HTERT RPE-1 (cell line): ENCODE results near the gene CNTNAP2.
"Not testable (repeated sequence)": the region's sequence is repeated elsewhere in the genome, so short reads cannot be mapped to it uniquely, and the experiment has no call there.

ENCODE experiments used
- in situ Hi-C: fragments of 300-500 bp; cut with MboI; formaldehyde crosslinking; loops from 4 replicates; pipeline ENCODE4 v1.14.3; 2020; ENCODE audit warnings: low sequenced_read_pairs

The CNTNAP2 gene

DNA sequence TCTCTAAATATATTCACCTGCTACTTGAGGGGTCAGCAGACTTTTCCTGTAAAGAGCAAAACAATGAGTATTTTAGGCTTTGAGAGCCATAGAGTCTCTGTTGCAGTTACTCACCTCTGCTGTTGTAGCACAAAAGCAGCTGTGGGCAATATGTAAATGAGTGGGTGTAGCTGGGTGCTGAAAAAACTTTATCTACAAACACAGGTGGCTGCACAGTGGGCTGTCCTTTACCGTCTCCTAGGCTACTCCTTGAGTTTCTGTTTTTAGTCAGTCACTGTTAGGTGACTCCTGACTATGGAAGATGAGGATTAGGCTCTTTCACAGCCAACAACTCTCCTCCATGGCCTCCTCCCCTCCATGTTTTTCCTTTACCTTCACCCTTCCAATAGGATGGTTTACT, 2187.9 kb downstream of the CNTNAP2 start:
- in situ Hi-C loops, result no loop called here

DNA sequence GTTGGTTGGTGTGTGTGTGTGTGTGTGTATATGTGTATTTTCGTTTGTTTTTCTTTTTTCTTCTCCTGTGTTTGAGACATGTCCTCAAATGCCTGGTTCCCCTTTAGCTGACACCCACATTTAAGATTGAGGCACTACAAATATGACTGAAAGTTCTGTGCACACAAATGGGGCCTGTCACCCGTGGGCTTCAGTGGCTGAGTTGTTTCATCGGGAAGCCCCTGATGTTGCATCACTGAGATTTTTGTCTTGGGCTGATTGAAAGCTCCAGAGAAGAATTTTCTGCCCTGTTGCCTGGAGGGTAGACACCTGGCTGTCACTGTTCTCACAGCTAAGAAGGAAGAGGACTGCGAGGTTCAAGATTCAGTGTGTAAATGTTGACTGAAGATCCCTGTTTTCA, 2190.2 kb downstream of the CNTNAP2 start:
- in situ Hi-C loops, result no loop called here

DNA sequence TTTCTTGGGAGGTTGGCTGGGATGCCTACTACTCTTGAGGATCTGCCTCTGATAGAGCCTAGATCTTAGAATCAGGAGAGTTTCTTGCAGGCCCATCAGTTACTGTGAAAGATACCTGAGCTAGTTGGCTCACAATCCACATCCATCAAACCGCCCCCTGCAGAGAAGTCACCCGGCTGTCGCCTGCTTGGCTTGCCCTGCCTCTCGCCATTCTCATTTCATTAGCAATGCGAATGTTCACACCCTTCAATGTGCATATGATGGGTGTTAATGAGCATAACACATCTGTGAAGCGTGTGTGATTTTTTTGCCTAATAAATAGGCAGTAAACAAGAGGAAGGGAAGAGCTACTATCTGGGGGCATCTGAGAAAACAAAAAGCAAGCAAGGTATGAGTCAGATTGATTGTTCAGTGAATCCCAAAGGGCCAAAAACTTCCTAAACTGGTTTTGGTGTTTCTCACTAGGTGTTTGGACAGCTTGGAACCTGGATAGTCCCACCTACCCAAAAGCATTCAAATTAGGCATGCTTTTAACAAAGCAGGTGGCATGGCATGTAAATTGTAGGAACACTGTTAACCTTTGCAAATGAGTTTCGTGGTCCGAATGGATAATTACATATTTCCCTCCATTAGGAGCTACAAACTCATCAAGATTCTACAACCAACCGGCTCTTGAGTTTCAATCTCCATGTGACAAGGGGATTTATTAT, 2201.7 kb downstream of the CNTNAP2 start:
- in situ Hi-C loops, result no loop called here

DNA sequence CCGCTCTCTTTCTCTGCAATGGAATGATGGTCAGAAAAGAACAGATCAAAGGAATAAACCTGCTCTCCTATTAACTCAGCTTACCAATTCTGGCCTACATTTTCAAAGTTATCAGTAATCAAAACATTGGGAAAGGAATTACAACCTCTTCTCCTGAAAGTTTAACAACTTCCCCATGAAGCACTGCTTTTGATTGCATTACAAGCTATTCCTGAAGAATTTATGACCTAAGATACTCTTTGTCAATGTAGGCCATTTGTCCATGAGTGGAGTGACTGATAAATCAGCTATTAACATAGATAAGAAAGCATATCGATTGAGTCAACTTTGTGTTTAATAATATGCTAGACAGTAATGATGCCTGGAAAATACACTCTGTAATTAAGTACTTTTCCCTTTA, 2202.2 kb downstream of the CNTNAP2 start:
- in situ Hi-C loops, result no loop called here

DNA sequence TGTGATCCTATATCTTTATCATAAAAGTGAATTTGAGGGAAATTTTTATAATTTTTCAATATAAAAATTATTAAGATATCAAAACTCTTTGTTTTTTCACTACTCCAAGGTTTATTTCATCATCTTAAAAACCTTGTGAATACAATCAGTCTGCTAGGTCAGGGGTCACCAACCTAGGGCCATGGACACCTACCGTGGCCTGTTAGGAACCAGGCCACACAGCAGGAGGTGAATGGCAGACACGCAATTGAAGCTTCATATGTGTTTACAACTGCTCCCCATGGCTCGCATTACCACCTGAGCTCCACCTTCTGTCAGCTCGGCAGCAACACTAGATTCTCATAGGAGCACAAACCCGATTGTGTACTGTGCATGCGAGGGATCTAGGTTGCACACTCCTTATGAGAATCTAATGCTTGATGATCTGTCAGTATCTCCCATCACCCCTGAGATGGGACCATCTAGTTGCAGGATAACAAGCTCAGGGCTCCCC, 2202.8 kb downstream of the CNTNAP2 start:
- in situ Hi-C loops, result no loop called here

DNA sequence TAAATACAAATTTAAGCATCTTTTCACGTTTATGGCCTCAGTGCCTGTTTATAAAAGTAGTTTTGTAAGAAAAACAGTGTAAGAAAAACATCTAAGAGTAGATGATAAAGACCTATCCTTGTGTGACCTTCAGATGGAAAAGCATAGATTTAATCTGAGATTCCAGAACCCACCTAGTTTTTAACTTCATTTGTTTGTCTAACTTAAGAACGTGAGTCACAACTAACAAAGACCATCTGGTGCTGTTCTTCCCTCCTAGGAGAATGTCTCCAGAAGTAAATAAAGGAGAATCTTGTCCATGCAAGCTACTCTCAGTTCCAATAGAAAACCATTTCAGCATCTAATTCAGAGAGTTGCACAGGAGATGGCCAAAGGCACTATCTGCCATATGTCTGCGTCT, 2208.6 kb downstream of the CNTNAP2 start:
- in situ Hi-C loops, result no loop called here

DNA sequence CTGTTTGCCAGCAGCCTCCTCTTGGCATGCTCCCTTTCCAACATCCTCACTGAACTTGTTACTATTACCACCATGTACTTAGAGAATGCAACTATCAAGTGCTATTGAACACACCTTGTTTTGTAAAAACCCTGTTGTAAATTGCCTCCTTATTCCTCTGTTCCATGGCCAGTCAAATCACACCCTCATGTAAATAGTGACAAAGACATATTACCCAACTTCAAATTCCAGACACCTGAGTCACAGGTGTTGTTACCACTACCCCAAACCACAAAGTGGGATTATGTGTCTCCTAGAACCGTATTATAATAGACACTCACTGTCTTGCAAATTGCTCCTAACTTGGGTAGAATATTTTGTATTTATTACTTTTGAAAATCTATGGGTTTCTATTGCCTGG, 2210.8 kb downstream of the CNTNAP2 start:
- in situ Hi-C loops, result no loop called here

DNA sequence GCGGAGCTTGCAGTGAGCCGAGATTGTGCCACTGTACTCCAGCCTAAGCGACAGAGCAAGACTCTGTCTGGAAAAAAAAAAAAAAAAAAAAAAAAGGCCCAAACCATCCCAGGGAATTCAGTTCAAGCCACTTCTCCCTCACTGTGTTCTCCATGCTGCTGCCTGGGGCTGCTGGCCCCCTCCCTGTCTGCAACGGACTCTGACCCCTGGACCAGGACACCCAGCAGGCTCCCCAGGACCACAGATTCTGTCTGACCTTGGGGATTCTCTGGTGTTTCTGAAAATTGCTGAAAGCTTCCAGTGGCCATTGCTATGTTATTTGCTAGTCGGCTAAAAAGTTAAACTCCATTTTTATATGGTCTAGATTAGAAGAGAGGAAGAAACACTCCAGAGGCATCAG, 2212.3 kb downstream of the CNTNAP2 start:
- in situ Hi-C loops, result no loop called here

DNA sequence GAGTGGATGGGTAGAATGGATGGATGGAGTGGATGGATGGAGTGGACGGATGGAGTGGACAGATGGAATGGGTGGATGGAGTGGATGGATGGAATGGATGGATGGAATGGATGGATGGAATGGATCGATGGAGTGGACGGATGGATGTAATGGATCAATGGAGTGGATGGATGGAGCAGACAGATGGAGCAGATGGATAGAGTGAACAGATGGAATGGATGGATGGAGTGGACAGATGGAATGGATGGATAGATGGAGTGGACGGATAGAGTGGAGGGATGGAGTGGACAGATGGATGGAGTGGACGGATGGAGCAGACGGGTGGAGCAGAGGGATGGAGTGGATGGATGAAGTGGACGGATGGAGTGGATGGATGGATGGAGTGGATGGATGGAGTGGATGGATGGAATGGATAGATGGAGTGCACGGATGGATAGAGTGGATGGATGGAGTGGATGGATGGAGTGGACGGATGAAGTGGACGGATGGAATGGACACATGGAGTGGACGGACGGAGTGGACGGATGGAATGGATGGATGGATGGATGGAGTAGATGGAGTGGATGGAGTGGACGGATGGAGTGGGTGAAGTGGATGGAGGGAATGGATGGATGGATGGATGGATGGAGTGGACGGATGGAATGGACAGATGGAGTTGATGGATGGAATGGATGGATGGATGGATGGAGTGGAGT, 2213.7 kb downstream of the CNTNAP2 start:
- in situ Hi-C loops, result no loop called here

DNA sequence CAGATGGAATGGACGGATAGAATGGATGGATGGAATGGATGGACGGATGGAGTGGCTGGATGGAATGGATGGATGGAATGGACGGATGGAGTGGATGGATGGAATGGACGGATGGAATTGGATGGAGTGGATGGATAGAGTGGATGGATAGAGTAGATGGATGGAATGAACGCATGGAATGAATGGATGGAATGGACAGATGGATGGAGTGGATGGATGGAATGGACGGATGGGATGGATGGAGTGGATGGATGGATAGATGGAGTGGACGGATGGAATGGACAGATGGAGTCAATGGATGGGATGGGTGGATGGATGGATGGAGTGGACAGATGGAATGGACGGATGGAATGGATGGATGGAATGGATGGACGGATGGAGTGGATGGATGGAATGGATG, 2214.2 kb downstream of the CNTNAP2 start:
- in situ Hi-C loops, result no loop called here

DNA sequence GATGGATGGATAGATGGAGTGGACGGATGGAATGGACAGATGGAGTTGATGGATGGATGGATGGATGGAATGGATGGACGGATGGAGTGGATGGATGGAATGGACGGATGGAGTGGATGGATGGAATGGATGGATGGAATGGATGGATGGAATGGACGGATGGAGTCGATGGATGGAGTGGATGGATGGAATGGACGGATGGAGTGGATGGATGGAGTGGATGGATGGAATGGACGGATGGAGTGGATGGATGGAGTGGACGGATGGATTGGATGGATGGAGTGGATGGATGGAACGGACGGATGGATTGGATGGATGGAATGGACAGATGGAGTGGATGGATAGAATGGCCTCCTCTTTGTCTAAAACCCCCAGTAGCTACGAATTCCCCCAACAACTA, 2214.9 kb downstream of the CNTNAP2 start:
- in situ Hi-C loops, result not testable (repeated sequence)

DNA sequence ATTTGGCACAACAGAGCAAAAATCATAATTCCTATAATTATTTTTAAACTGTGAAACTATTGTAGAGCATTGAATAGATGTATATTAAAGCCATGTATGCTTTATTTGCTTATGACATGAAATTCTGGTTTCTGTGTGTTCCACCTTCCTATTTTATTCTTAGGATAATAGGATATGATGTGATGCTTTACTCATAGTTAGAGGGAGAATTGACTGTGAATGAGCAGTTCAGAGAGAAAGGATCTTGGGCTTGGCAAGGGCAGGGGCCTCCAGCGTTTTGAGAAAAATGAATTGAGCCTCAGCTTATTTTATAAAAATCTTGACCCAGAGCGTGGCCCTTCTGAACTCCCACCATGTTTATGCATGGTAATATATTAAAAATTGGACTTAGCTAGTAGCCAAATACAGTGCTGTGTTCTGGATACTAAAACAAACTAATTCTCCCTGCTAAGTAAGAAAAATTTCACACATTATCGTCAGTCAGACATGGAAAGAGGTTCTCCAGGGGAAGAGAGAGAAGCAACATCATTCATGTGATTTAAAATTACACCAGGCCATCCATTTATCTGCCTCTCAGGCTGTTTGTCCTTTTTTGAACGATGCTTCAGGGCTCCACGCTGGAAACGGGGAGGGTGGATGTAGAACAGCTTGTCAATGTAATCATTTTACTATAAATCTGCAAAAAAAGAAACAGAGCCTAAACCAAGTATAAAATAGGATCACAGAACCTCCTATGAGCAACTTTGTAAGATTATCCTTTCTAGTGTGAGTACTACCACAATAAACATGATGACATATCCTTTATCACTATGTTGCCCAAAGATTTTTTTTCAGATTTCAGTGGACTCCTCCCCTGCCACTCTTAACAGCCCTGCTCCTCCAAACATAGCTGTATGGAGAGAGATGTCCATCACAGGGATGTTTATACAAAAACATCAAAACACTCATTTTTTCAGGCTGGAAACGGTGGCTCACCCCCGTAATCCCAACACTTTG, 2215.9 kb downstream of the CNTNAP2 start:
- in situ Hi-C loops, result no loop called here

DNA sequence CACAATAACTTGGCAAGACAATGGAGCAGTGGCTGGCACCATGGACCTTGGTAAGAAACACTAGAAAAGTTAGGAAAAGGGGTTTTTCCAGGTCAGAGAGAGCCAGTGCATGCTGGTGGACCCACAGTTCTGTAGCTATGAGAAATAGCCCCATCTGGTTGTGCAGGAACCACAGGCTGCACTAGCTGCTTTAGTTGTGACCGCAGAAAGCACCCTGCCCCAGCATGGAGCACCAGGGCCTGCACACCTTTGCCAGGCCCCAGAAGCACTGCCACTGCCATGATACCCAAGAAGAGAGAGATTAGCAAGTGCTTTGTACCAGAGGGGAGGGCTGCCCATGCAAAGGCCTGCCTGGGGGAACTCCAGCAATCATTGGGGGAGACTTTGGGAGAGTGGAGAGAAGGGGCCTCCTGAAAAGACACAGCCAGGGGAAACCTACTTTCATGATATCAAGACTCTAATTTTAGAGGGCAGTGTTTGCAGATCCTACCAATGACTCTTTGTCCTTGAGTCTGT, 2217.9 kb downstream of the CNTNAP2 start:
- in situ Hi-C loops, result no loop called here

DNA sequence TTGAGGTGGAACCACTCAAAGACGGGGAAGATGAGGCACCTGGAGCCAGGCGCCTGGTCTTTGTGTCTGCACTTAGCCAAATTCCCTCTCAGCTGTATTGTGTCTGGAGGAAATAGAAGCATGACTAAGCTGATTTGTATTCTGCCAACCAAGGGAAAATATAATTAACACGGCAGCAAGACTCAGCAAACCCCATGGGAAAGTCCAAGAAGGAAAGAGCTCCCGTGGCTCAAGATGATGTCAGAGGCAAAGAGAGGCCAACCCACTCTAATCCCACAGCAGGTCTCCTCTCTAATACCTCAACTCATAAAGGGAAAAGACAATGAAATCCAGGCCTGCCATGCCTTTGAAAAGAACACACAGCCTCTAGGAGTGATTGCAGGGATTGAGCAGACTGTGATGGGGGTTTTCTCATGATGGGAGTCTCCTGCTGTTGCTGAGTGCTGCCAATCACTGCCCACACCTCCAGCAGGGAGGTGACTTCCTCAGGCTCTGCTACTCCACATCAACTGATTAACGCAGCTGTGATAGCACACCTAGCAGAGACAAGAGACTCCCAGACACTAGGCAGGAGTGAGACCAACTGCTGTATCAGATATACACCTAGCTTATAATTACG, 2218.5 kb downstream of the CNTNAP2 start:
- in situ Hi-C loops, result no loop called here

DNA sequence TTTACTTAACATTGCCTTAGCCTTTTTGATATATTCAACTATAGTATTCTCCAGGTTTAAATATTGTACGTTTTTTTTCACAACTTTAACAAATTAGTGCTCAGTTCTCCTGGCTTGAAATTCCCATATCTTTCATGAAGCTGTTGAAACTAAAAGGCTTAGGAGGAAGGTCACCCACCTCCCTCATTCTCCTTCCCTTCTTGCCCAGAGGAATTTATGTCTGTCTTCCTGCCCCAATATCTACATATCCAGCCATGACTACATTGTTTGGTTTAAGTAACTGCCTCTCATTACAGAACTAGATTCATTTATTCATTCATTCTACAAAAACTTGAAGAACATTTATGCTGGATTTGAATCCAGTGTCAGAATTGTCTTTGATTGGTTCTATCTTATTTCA, 2219.2 kb downstream of the CNTNAP2 start:
- in situ Hi-C loops, result no loop called here

DNA sequence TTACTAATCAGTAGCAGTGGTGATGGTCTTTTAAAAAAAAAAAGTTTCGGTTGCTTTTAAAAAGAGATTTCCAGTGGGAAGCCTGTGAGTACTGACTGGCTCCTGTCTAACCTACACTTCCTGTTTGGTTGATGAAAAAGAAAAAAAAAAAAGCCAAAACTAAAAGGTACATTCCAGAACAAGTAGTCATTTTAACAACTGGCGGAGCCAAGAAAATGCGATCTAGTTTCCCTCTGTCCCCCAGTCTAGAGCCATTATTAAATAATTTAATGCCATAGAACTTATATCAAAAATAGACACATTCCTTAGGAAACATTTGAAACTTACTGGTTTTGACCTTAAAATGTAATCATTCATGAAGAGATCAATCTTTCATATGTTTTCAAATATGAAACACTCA, 2219.8 kb downstream of the CNTNAP2 start:
- in situ Hi-C loops, result no loop called here

DNA sequence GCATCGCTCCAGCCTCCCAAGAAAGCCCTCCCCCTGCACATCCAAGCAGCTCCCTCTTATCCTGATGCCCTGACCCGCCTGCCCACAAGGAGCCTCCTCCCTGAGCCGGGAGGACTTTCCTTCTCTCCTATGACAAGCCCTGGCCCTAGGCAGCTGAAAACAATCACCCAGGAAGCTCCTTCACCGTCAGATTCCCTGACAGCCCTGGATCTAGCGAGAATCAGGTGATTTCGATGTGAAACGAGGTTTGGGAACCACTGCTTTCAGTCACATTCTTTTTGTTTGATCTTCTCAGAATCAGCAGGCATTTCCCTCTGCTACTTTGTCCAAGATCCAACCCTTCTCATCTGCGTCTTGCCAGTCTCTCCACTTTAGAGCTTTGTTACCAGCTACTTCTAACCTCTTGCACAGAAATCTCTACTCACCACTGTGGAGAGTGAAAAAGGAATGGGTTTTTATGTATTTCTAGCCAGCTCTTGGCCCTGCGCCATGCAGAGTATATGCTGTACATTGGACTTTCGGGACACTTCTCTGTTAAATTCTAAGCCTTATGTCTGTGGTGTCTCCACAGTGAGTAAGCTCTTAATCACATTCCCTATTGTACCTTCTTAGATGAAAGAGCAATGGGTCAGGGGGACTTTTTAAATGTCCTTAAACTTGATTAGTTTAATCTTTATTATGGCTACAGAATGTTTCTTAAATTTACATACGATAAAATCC, 2220.8 kb downstream of the CNTNAP2 start:
- in situ Hi-C loops, result no loop called here

DNA sequence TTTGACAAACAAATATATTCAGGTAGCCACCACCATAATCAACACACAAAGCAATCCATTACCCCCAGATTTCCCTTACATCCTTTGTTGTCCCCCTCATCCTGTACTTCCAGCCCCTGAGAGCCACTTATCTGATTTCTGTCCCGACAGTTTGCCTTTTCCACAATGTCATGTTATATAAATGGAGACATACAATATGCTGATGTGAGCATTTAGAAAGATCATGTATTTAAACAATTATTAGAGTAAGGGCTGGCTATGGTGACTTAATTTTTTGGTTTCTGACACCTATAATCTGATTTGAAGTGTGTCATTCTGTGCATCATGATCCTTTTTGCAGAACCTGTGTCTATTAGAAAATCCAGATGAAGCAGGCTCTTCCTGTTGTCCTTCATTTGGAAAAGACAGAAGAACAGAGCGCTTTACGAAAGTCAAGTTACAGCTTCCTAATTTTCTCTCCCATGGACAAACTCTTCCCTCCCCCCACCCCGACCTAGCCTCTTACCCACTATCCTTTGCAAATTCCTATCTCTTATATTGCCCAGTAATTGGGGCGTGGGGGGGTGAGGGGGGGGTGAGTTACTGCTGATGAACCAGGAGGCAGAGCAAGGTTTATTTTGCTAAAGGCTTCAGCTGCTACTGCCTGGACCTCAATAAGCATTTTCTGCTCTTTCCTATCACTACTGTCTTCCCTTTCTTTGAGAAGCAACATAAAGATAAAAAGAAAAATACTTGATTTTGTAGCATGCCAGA, 2221.6 kb downstream of the CNTNAP2 start:
- in situ Hi-C loops, result no loop called here
